GM23338 (cell line): ENCODE results near the gene TRAPPC2. TPM values are rescaled to one million over a fixed set of nuclear protein-coding genes. Genes with fewer than 3 reads are reported as not detected.
"Not testable (repeated sequence)": the region's sequence is repeated elsewhere in the genome, so short reads cannot be mapped to it uniquely, and the experiment has no call there.

ENCODE experiments used
- ATAC-seq: fragments of 200-7000 bp; cut with Tn5 transposase; 3 replicates; pipeline ENCODE4 v1.9.1; 2020
- DNase-seq: peaks from one replicate; pipeline ENCODE4 v3.0.0-alpha.2; 2015; ENCODE audit warnings: low spot score
- H2AFZ ChIP-seq: fragments of 200-600 bp; sonication (generic); 2 replicates; pipeline ENCODE4 v1.8.0; 2016; ENCODE audit warnings: antibody characterized with exemption, mild to moderate bottlenecking, moderate library complexity
- H3F3A ChIP-seq: fragments of 200-600 bp; sonication (generic); replicated peaks from 2 replicates; pipeline ENCODE4 v1.8.0; 2017; ENCODE audit warnings: antibody characterized with exemption, mixed run types, low read depth
- H3K27ac ChIP-seq: fragments of 200-600 bp; sonication (generic); 2 replicates; pipeline ENCODE4 v1.6.1; 2016; ENCODE audit warnings: low read depth
- H3K27me3 ChIP-seq: fragments of 200-600 bp; sonication (generic); 2 replicates; pipeline ENCODE4 v1.8.0; 2016; ENCODE audit warnings: mild to moderate bottlenecking, mixed run types, moderate library complexity; ENCODE audit not compliant: insufficient read depth
- H3K36me3 ChIP-seq: fragments of 200-600 bp; sonication (generic); 2 replicates; pipeline ENCODE4 v1.8.0; 2016; ENCODE audit warnings: mild to moderate bottlenecking; ENCODE audit not compliant: insufficient read depth
- H3K4me1 ChIP-seq: fragments of 200-600 bp; sonication (generic); 2 replicates; pipeline ENCODE4 v1.8.0; 2016; ENCODE audit warnings: mild to moderate bottlenecking, moderate library complexity; ENCODE audit not compliant: insufficient read depth
- H3K4me2 ChIP-seq: fragments of 200-600 bp; sonication (generic); 2 replicates; pipeline ENCODE4 v1.7.1; 2017; ENCODE audit warnings: mixed run types
- H3K4me3 ChIP-seq: fragments of 200-600 bp; sonication (generic); 2 replicates; pipeline ENCODE4 v1.6.1; 2016; ENCODE audit warnings: mixed run types
- H3K79me2 ChIP-seq: fragments of 200-600 bp; sonication (generic); replicated peaks from 2 replicates; pipeline ENCODE4 v1.8.0; 2017; ENCODE audit warnings: mild to moderate bottlenecking; ENCODE audit not compliant: insufficient read depth
- H3K9me2 ChIP-seq: fragments of 200-600 bp; sonication (generic); 2 replicates; pipeline ENCODE4 v1.8.0; 2017; ENCODE audit not compliant: insufficient read depth
- H4K20me1 ChIP-seq: fragments of 200-600 bp; sonication (generic); replicated peaks from 2 replicates; pipeline ENCODE4 v1.8.0; 2017; ENCODE audit warnings: mild to moderate bottlenecking; ENCODE audit not compliant: insufficient read depth
- H3K27ac Mint-ChIP-seq: 2 replicates; pipeline ENCODE4 v1.8.0; 2020; ENCODE audit warnings: inconsistent platforms, mild to moderate bottlenecking, moderate library complexity, mixed read lengths
- H3K27me3 Mint-ChIP-seq: 3 replicates; pipeline ENCODE4 v1.8.0; 2022; ENCODE audit warnings: low read depth, mild to moderate bottlenecking, moderate library complexity, mixed read lengths, inconsistent platforms; ENCODE audit not compliant: insufficient read depth, poor library complexity
- H3K36me3 Mint-ChIP-seq: 3 replicates; pipeline ENCODE4 v1.8.0; 2021; ENCODE audit warnings: low read depth, mild to moderate bottlenecking, inconsistent platforms, moderate library complexity, mixed read lengths
- H3K4me1 Mint-ChIP-seq: 3 replicates; pipeline ENCODE4 v1.8.0; 2020; ENCODE audit warnings: mild to moderate bottlenecking, inconsistent platforms, mixed read lengths
- H3K4me3 Mint-ChIP-seq: 3 replicates; pipeline ENCODE4 v1.8.0; 2021; ENCODE audit warnings: moderate library complexity, mild to moderate bottlenecking, inconsistent platforms, mixed read lengths
- H3K9me3 Mint-ChIP-seq: 3 replicates; pipeline ENCODE4 v1.8.0; 2020; ENCODE audit warnings: moderate library complexity, mild to moderate bottlenecking, inconsistent platforms, mixed read lengths
- CREB1 ChIP-seq: fragments of 250-450 bp; sonication (Bioruptor Pico); IDR thresholded peaks from 2 replicates; pipeline ENCODE4 v1.5.0; 2020; ENCODE audit warnings: low read depth, mild to moderate bottlenecking, moderate library complexity
- EZH2 ChIP-seq: fragments of 200-600 bp; sonication (generic); IDR thresholded peaks from one replicate; pipeline ENCODE4 v1.8.0; 2017; ENCODE audit warnings: antibody characterized with exemption, mild to moderate bottlenecking, low read depth; ENCODE audit not compliant: unreplicated experiment
- EZH2phosphoT487 ChIP-seq: fragments of 200-600 bp; sonication (generic); IDR thresholded peaks from one replicate; pipeline ENCODE4 v1.8.1; 2018; ENCODE audit warnings: antibody characterized with exemption; ENCODE audit not compliant: unreplicated experiment
- JUNB ChIP-seq: IDR thresholded peaks from one replicate; pipeline ENCODE4 v1.6.1; 2016; ENCODE audit warnings: antibody characterized with exemption; ENCODE audit not compliant: unreplicated experiment
- NANOG ChIP-seq: IDR thresholded peaks from 2 replicates; pipeline ENCODE4 v1.6.1; 2016; ENCODE audit warnings: antibody characterized with exemption, borderline replicate concordance
- POLR2AphosphoS5 ChIP-seq: IDR thresholded peaks from 2 replicates; pipeline ENCODE4 v1.6.1; 2016; ENCODE audit warnings: antibody characterized with exemption, low read depth
- STAT1 ChIP-seq: IDR thresholded peaks from one replicate; pipeline ENCODE4 v1.6.1; 2016; ENCODE audit warnings: antibody characterized with exemption; ENCODE audit not compliant: unreplicated experiment
- polyA plus RNA-seq: library from polyadenylated mRNA; unstranded; fragments of >200 nt; fragmentation: Nextera tagmentation; extraction: Ambion mirVana; gene quantifications from 2 replicates; pipeline ENCODE4 v1.2.1, GENCODE V29; 2016
- total RNA-seq: library from RNA; depleted of rRNA; stranded (reverse); fragments of >200 nt; shearing (Covaris generic); gene quantifications from 2 replicates; pipeline ENCODE4 v1.2.3, GENCODE V29; 2014
- TF ChIP-seq, protein P1 (sequence below): IDR thresholded peaks from one replicate; pipeline ENCODE4 v1.6.1; 2018; ENCODE audit warnings: antibody characterized with exemption; ENCODE audit not compliant: unreplicated experiment
- TF ChIP-seq, protein P2 (sequence below): IDR thresholded peaks from 2 replicates; pipeline ENCODE4 v1.6.1; 2016; ENCODE audit warnings: antibody characterized with exemption
- TF ChIP-seq, protein P3 (sequence below): fragments of 250-450 bp; sonication (Bioruptor Pico); IDR thresholded peaks from 2 replicates; pipeline ENCODE4 v1.5.0; 2020; ENCODE audit warnings: mild to moderate bottlenecking, moderate library complexity

The TRAPPC2 gene
- total and polyA plus RNA-seq, 2 experiments from 2014 or later = 11.7 to 14.6 TPM

DNA sequence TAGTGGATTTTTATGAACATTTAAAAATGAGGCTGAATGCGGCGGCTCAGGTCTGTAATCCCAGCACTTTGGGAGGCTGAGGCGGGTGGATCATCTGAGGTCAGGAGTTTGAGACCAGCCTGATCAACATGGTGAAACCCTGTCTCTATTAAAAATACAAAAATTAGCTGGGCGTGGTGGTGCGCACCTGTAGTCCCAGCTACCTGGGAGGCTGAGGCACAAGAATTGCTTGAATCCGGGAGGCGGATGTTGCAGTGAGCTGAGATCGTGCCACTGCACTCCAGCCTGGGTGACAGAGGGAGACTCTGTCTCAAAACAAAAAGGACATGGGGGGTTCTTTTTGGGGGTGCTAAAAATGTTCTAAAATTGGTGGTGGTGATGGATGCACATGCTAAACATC is 64.7 kb downstream of the TRAPPC2 start:
- H3F3A ChIP-seq, H3K4me3 Mint-ChIP-seq, H3K27ac Mint-ChIP-seq, H2AFZ ChIP-seq, H3K27ac ChIP-seq, DNase-seq, H3K36me3 ChIP-seq, H3K4me3 ChIP-seq, H3K79me2 ChIP-seq, H3K36me3 Mint-ChIP-seq, H3K9me3 Mint-ChIP-seq, ATAC-seq, H3K4me1 Mint-ChIP-seq, H3K27me3 Mint-ChIP-seq, H3K9me2 ChIP-seq, H3K27me3 ChIP-seq, H4K20me1 ChIP-seq, H3K4me1 ChIP-seq, H3K4me2 ChIP-seq: not testable (repeated sequence)

DNA sequence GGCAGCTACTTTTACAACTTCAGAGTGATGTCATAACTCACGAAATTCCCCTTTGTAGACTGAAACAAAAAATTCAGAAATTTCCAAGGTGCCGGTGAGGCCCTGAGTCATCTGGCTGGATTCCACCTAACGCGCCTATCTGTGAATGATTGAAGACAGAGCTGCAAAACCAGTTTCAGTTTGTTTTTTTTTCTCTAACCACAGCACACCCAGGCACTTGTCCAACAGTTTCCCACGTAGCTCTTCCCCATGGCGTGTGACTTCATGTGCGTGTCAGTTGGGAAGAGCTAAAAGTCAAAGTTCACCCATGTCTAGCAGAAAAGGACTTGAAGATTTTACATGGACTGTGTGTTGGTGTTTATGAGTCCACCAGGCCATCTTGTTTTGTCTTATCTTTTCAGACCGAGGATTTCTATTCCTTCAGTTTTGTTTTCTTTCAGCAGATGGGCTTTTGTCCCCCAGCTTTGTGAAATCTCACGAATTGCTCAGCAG is 65.1 kb downstream of the TRAPPC2 start:
- H3K36me3 ChIP-seq = no peaks in the 10 kb centered on the region
- Mint-ChIP-seq H3K27me3 (no peaks in the 10 kb centered on the region), H3K36me3 (no peaks in the 10 kb centered on the region), H3K27ac (no peak overlapping the region), H3K4me3 (no peak overlapping the region), H3K9me3 (no peaks in the 10 kb centered on the region), H3K4me1 (no peaks in the 10 kb centered on the region)
- no peaks in the 10 kb centered on the region for H3K79me2 ChIP-seq
- no peaks in the 10 kb centered on the region for H3K27me3 ChIP-seq
- H3K4me1 ChIP-seq = no peaks in the 10 kb centered on the region
- no peak overlapping the region for H2AFZ ChIP-seq
- H3F3A ChIP-seq = no peaks in the 10 kb centered on the region
- no peak overlapping the region for H3K4me3 ChIP-seq
- no peak for ATAC-seq
- no peaks in the 10 kb centered on the region for H3K9me2 ChIP-seq
- no peak for DNase-seq
- H3K27ac ChIP-seq = no peak overlapping the region
- H3K4me2 ChIP-seq = no peak overlapping the region
- H4K20me1 ChIP-seq = no peaks in the 10 kb centered on the region
- TF ChIP-seq NANOG (no peak), POLR2AphosphoS5 (no peak), EZH2 (no peak), EZH2phosphoT487 (no peak), JUNB (no peak), CREB1 (CRISPR knock-in tag) (no peak), STAT1 (no peak)
- TF ChIP-seq, protein P1, sequence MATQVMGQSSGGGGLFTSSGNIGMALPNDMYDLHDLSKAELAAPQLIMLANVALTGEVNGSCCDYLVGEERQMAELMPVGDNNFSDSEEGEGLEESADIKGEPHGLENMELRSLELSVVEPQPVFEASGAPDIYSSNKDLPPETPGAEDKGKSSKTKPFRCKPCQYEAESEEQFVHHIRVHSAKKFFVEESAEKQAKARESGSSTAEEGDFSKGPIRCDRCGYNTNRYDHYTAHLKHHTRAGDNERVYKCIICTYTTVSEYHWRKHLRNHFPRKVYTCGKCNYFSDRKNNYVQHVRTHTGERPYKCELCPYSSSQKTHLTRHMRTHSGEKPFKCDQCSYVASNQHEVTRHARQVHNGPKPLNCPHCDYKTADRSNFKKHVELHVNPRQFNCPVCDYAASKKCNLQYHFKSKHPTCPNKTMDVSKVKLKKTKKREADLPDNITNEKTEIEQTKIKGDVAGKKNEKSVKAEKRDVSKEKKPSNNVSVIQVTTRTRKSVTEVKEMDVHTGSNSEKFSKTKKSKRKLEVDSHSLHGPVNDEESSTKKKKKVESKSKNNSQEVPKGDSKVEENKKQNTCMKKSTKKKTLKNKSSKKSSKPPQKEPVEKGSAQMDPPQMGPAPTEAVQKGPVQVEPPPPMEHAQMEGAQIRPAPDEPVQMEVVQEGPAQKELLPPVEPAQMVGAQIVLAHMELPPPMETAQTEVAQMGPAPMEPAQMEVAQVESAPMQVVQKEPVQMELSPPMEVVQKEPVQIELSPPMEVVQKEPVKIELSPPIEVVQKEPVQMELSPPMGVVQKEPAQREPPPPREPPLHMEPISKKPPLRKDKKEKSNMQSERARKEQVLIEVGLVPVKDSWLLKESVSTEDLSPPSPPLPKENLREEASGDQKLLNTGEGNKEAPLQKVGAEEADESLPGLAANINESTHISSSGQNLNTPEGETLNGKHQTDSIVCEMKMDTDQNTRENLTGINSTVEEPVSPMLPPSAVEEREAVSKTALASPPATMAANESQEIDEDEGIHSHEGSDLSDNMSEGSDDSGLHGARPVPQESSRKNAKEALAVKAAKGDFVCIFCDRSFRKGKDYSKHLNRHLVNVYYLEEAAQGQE = no peak
- TF ChIP-seq, protein P2, sequence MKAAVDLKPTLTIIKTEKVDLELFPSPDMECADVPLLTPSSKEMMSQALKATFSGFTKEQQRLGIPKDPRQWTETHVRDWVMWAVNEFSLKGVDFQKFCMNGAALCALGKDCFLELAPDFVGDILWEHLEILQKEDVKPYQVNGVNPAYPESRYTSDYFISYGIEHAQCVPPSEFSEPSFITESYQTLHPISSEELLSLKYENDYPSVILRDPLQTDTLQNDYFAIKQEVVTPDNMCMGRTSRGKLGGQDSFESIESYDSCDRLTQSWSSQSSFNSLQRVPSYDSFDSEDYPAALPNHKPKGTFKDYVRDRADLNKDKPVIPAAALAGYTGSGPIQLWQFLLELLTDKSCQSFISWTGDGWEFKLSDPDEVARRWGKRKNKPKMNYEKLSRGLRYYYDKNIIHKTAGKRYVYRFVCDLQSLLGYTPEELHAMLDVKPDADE = no peak
- TF ChIP-seq, protein P3, sequence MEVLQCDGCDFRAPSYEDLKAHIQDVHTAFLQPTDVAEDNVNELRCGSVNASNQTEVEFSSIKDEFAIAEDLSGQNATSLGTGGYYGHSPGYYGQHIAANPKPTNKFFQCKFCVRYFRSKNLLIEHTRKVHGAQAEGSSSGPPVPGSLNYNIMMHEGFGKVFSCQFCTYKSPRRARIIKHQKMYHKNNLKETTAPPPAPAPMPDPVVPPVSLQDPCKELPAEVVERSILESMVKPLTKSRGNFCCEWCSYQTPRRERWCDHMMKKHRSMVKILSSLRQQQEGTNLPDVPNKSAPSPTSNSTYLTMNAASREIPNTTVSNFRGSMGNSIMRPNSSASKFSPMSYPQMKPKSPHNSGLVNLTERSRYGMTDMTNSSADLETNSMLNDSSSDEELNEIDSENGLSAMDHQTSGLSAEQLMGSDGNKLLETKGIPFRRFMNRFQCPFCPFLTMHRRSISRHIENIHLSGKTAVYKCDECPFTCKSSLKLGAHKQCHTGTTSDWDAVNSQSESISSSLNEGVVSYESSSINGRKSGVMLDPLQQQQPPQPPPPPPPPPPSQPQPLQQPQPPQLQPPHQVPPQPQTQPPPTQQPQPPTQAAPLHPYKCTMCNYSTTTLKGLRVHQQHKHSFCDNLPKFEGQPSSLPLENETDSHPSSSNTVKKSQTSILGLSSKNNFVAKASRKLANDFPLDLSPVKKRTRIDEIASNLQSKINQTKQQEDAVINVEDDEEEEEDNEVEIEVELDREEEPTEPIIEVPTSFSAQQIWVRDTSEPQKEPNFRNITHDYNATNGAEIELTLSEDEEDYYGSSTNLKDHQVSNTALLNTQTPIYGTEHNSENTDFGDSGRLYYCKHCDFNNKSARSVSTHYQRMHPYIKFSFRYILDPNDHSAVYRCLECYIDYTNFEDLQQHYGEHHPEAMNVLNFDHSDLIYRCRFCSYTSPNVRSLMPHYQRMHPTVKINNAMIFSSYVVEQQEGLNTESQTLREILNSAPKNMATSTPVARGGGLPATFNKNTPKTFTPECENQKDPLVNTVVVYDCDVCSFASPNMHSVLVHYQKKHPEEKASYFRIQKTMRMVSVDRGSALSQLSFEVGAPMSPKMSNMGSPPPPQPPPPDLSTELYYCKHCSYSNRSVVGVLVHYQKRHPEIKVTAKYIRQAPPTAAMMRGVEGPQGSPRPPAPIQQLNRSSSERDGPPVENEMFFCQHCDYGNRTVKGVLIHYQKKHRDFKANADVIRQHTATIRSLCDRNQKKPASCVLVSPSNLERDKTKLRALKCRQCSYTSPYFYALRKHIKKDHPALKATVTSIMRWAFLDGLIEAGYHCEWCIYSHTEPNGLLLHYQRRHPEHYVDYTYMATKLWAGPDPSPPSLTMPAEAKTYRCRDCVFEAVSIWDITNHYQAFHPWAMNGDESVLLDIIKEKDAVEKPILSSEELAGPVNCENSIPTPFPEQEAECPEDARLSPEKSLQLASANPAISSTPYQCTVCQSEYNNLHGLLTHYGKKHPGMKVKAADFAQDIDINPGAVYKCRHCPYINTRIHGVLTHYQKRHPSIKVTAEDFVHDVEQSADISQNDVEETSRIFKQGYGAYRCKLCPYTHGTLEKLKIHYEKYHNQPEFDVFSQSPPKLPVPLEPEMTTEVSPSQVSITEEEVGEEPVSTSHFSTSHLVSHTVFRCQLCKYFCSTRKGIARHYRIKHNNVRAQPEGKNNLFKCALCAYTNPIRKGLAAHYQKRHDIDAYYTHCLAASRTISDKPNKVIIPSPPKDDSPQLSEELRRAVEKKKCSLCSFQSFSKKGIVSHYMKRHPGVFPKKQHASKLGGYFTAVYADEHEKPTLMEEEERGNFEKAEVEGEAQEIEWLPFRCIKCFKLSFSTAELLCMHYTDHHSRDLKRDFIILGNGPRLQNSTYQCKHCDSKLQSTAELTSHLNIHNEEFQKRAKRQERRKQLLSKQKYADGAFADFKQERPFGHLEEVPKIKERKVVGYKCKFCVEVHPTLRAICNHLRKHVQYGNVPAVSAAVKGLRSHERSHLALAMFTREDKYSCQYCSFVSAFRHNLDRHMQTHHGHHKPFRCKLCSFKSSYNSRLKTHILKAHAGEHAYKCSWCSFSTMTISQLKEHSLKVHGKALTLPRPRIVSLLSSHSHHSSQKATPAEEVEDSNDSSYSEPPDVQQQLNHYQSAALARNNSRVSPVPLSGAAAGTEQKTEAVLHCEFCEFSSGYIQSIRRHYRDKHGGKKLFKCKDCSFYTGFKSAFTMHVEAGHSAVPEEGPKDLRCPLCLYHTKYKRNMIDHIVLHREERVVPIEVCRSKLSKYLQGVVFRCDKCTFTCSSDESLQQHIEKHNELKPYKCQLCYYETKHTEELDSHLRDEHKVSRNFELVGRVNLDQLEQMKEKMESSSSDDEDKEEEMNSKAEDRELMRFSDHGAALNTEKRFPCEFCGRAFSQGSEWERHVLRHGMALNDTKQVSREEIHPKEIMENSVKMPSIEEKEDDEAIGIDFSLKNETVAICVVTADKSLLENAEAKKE (CRISPR knock-in tag) = no peak
